IMR-90 (cell line): ENCODE results near the gene CLDN10. TPM values are rescaled to one million over a fixed set of nuclear protein-coding genes. Genes with fewer than 3 reads are reported as not detected.

Experiments
- ATAC-seq: fragments of 200-7000 bp; cut with Tn5 transposase; 2 replicates; pipeline ENCODE4 v1.9.1; 2020; ENCODE audit warnings: low read depth, mild to moderate bottlenecking, moderate library complexity
- BruUV-seq: library from RNA; stranded (reverse); fragments of 400-500 nt; replicated peaks from 2 replicates; lab custom pipeline; 2021; lab: Mats Ljungman, UMichigan
- CTCF ChIA-PET: fragments of 300-600 bp; formaldehyde crosslinking; extraction: SDS; loops from one replicate; lab custom pipeline; 2021; ENCODE audit warnings: antibody characterized with exemption; lab: Yijun Ruan, JAX
- POLR2A ChIA-PET: fragments of 300-600 bp; sonication (Branson Sonifier 250); formaldehyde crosslinking; loops from one replicate; lab custom pipeline; 2022; ENCODE audit warnings: antibody characterized with exemption; ENCODE audit not compliant: unreplicated experiment; lab: Charles Lee
- DNase-seq: peaks from one replicate; pipeline ENCODE4 v3.0.0; 2013
- H2AFZ ChIP-seq: replicated peaks from 2 replicates; pipeline ENCODE3; 2013; ENCODE audit warnings: low read length, mild to moderate bottlenecking; ENCODE audit not compliant: poor library complexity
- H2AK5ac ChIP-seq: 2 replicates; pipeline ENCODE4 v1.6.1; 2013; ENCODE audit warnings: low read depth, low read length, inconsistent platforms
- H2AK9ac ChIP-seq: replicated peaks from 2 replicates; pipeline ENCODE3; 2013; ENCODE audit warnings: mild to moderate bottlenecking, low read depth, low read length, moderate library complexity; ENCODE audit not compliant: poor library complexity
- H2BK120ac ChIP-seq: 2 replicates; pipeline ENCODE4 v1.6.1; 2013; ENCODE audit warnings: low read depth, low read length, inconsistent platforms
- H2BK15ac ChIP-seq: 3 replicates; pipeline ENCODE4 v1.6.1; 2013; ENCODE audit warnings: low read depth, low read length, inconsistent platforms
- H2BK20ac ChIP-seq: 2 replicates; pipeline ENCODE4 v1.6.1; 2013; ENCODE audit warnings: low read depth, mild to moderate bottlenecking, inconsistent platforms, low read length, moderate library complexity
- H2BK5ac ChIP-seq: 2 replicates; pipeline ENCODE4 v1.6.1; 2013; ENCODE audit warnings: mild to moderate bottlenecking, low read depth, low read length, inconsistent platforms; ENCODE audit not compliant: poor library complexity, severe bottlenecking
- H3K14ac ChIP-seq: replicated peaks from 2 replicates; pipeline ENCODE4 v1.6.1; 2013; ENCODE audit warnings: low read depth, low read length, inconsistent platforms
- H3K18ac ChIP-seq: 2 replicates; pipeline ENCODE4 v1.6.1; 2013; ENCODE audit warnings: low read depth, low read length, control low read depth
- H3K23ac ChIP-seq: 2 replicates; pipeline ENCODE4 v1.6.1; 2013; ENCODE audit warnings: low read depth, low read length, inconsistent platforms
- H3K27ac ChIP-seq: 2 replicates; pipeline ENCODE4 v1.5.1; 2013; ENCODE audit warnings: mild to moderate bottlenecking, control low read depth, low read length; ENCODE audit not compliant: insufficient read depth
- H3K27me3 ChIP-seq: 2 replicates; pipeline ENCODE4 v1.6.1; 2013; ENCODE audit warnings: low read length; ENCODE audit not compliant: control insufficient read depth, insufficient read depth
- H3K36me3 ChIP-seq: 2 replicates; pipeline ENCODE4 v1.6.1; 2013; ENCODE audit warnings: low read length, mixed read lengths; ENCODE audit not compliant: control insufficient read depth, insufficient read depth
- H3K4ac ChIP-seq: 2 replicates; pipeline ENCODE4 v1.6.1; 2013; ENCODE audit warnings: low read depth, low read length, inconsistent platforms
- H3K4me1 ChIP-seq: 2 replicates; pipeline ENCODE4 v1.6.1; 2013; ENCODE audit warnings: low read length, mixed read lengths; ENCODE audit not compliant: control insufficient read depth, insufficient read depth
- H3K4me2 ChIP-seq: 2 replicates; pipeline ENCODE4 v1.6.1; 2013; ENCODE audit warnings: low read depth, mild to moderate bottlenecking, control low read depth, low read length, moderate library complexity
- H3K4me3 ChIP-seq: 2 replicates; pipeline ENCODE4 v1.5.1; 2013; ENCODE audit warnings: low read depth, mild to moderate bottlenecking, control low read depth, low read length, moderate library complexity; ENCODE audit not compliant: insufficient read depth
- H3K56ac ChIP-seq: 2 replicates; pipeline ENCODE4 v1.6.1; 2013; ENCODE audit warnings: low read length, inconsistent platforms; ENCODE audit not compliant: insufficient read depth; ENCODE audit errors: extremely low read depth
- H3K79me1 ChIP-seq, 2 experiments: 2 replicates each; pipeline ENCODE4 v1.6.1; 2013; ENCODE audit warnings: low read length in 2 of 2, inconsistent platforms in 1 of 2, low read depth in 1 of 2
- H3K9ac ChIP-seq: 2 replicates; pipeline ENCODE4 v1.6.1; 2013; ENCODE audit warnings: low read depth, low read length, control low read depth
- H3K9me1 ChIP-seq: 2 replicates; pipeline ENCODE4 v1.6.1; 2013; ENCODE audit warnings: low read length, inconsistent platforms; ENCODE audit not compliant: insufficient read depth
- H3K9me3 ChIP-seq: 2 replicates; pipeline ENCODE4 v1.6.1; 2013; ENCODE audit warnings: low read length; ENCODE audit not compliant: control insufficient read depth, insufficient read depth
- H4K20me1 ChIP-seq: 2 replicates; pipeline ENCODE4 v1.6.1; 2013; ENCODE audit warnings: low read length, inconsistent platforms; ENCODE audit not compliant: insufficient read depth
- H4K5ac ChIP-seq: 2 replicates; pipeline ENCODE4 v1.6.1; 2013; ENCODE audit warnings: mild to moderate bottlenecking, low read depth, low read length, control low read depth
- H4K8ac ChIP-seq, 2 experiments: 2 replicates each; pipeline ENCODE4 v1.6.1; 2013; ENCODE audit warnings: low read depth in 2 of 2, low read length in 2 of 2, control low read depth in 1 of 2, inconsistent platforms in 1 of 2
- H4K91ac ChIP-seq: 2 replicates; pipeline ENCODE4 v1.6.1; 2013; ENCODE audit warnings: low read depth, low read length, inconsistent platforms; ENCODE audit not compliant: insufficient read depth
- BHLHE40 ChIP-seq: fragments of 150-350 bp; IDR thresholded peaks from 2 replicates; pipeline ENCODE4 v1.6.1; 2016; ENCODE audit warnings: mild to moderate bottlenecking, low read depth, low read length
- CHD1 ChIP-seq: IDR thresholded peaks from 2 replicates; pipeline ENCODE4 v1.6.1; 2012; ENCODE audit warnings: low read depth, low read length, improper control_type of control experiment
- FOS ChIP-seq: fragments of 150-350 bp; IDR thresholded peaks from 2 replicates; pipeline ENCODE4 v1.6.1; 2016; ENCODE audit warnings: low read depth, low read length
- NFE2L2 ChIP-seq: fragments of 150-350 bp; IDR thresholded peaks from 2 replicates; pipeline ENCODE4 v1.6.1; 2016; ENCODE audit warnings: low read depth, mild to moderate bottlenecking, low read length
- RAD21 ChIP-seq: IDR thresholded peaks from 2 replicates; pipeline ENCODE4 v1.6.1; 2012; ENCODE audit warnings: low read length, improper control_type of control experiment
- RCOR1 ChIP-seq: IDR thresholded peaks from 2 replicates; pipeline ENCODE4 v1.6.1; 2012; ENCODE audit warnings: mild to moderate bottlenecking, low read length, improper control_type of control experiment; ENCODE audit not compliant: insufficient replicate concordance
- RFX5 ChIP-seq: IDR thresholded peaks from 2 replicates; pipeline ENCODE4 v1.8.0; 2012; ENCODE audit warnings: low read depth, mild to moderate bottlenecking, low read length, moderate library complexity
- WGBS, 2 experiments: methylation state at CpG; one replicate each; pipeline versions ENCODE4 v1.1.5 to v1.1.7; 2013; ENCODE audit warnings: missing lambda C conversion rate in 2 of 2; ENCODE audit not compliant: insufficient read length in 1 of 2; ENCODE audit errors: extremely low coverage in 2 of 2; 5-methylcytosine and 5-hydroxymethylcytosine counted together
- dilution Hi-C: fragments of 300-500 bp; cut with HindIII; formaldehyde crosslinking; loops from one replicate; pipeline ENCODE4 v1.14.3; 2018; ENCODE audit warnings: low sequenced_read_pairs; ENCODE audit not compliant: unreplicated experiment
- in situ Hi-C: fragments of 300-500 bp; cut with MboI; formaldehyde crosslinking; loops from 3 replicates; pipeline ENCODE4 v1.14.3; 2019; ENCODE audit warnings: low sequenced_read_pairs, inconsistent platforms, mixed read lengths
- intact Hi-C: fragments of 100-400 bp; cut with micrococcal nuclease; formaldehyde crosslinking; loops from 2 replicates; pipeline ENCODE4 v1.10.0; 2022
- polyA plus RNA-seq, 3 experiments: library from polyadenylated mRNA; depleted of rRNA; stranded (reverse); fragments of >200 nt; gene quantifications; 2 replicates each; pipeline ENCODE4 v1.2.3, GENCODE V29; 2012; ENCODE audit warnings: low replicate concordance in 1 of 3
- total RNA-seq: library from RNA; depleted of rRNA; stranded (reverse); fragments of >200 nt; gene quantifications from 2 replicates; pipeline ENCODE4 v1.2.3, GENCODE V29; 2012
- TF ChIP-seq, protein P1 (sequence below): conservative IDR thresholded peaks from 2 replicates; pipeline ENCODE4 v1.5.1; 2012; ENCODE audit warnings: mild to moderate bottlenecking, low read depth, low read length, improper control_type of control experiment
- TF ChIP-seq, protein P2 (sequence below): fragments of 150-350 bp; IDR thresholded peaks from 2 replicates; pipeline ENCODE4 v1.6.1; 2017; ENCODE audit warnings: mild to moderate bottlenecking, antibody characterized with exemption, low read length, low read depth

Gene CLDN10
- total and polyA plus RNA-seq, 2 of the 4 experiments (the other 2 are of a cell fraction): not detected

- Histone ChIP-seq H3K4me2 (no peak overlapping the region), H3K4me3 (no peak overlapping the region), H3K9ac (no peak overlapping the region), H3K23ac (no peak overlapping the region), H3K27ac (no peak overlapping the region), H4K20me1 (peaks cover 4% of the 10 kb centered on the region; the same call in 1 of the 2 replicates), H2AK5ac (no peak overlapping the region), H4K5ac (no peak overlapping the region), H2AFZ (no peak overlapping the region), H3K56ac (no peak overlapping the region), H3K9me1 (peaks cover 7% of the 10 kb centered on the region; the same call in 1 of the 2 replicates), H3K4ac (no peak overlapping the region), H2AK9ac (no peak overlapping the region), H3K79me1 (peaks cover 0 to 5% of the 10 kb centered on the region in 2 experiments; a peak in 1 of 4 replicates), H2BK120ac (no peak overlapping the region), H4K8ac (no peak overlapping the region), H3K4me1 (peaks cover 4% of the 10 kb centered on the region; the same call in 1 of the 2 replicates), H3K36me3 (peaks cover 28% of the 10 kb centered on the region), H2BK5ac (no peak overlapping the region), H4K91ac (no peak overlapping the region), H3K9me3 (no peaks in the 10 kb centered on the region), H3K27me3 (no peaks in the 10 kb centered on the region), H2BK20ac (no peak overlapping the region), H3K18ac (no peak overlapping the region), H3K14ac (0 out of 2 replicates have a peak overlapping the region, but pooled peaks have one; percentile 1), H2BK15ac (no peak overlapping the region)
- TF ChIP-seq, protein P1, sequence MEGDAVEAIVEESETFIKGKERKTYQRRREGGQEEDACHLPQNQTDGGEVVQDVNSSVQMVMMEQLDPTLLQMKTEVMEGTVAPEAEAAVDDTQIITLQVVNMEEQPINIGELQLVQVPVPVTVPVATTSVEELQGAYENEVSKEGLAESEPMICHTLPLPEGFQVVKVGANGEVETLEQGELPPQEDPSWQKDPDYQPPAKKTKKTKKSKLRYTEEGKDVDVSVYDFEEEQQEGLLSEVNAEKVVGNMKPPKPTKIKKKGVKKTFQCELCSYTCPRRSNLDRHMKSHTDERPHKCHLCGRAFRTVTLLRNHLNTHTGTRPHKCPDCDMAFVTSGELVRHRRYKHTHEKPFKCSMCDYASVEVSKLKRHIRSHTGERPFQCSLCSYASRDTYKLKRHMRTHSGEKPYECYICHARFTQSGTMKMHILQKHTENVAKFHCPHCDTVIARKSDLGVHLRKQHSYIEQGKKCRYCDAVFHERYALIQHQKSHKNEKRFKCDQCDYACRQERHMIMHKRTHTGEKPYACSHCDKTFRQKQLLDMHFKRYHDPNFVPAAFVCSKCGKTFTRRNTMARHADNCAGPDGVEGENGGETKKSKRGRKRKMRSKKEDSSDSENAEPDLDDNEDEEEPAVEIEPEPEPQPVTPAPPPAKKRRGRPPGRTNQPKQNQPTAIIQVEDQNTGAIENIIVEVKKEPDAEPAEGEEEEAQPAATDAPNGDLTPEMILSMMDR: no peak
- TF ChIP-seq RAD21: no peak
- no peak for TF ChIP-seq RFX5
- no peak for TF ChIP-seq CHD1
- TF ChIP-seq RCOR1: no peak
- no peak for TF ChIP-seq NFE2L2
- TF ChIP-seq, protein P2, sequence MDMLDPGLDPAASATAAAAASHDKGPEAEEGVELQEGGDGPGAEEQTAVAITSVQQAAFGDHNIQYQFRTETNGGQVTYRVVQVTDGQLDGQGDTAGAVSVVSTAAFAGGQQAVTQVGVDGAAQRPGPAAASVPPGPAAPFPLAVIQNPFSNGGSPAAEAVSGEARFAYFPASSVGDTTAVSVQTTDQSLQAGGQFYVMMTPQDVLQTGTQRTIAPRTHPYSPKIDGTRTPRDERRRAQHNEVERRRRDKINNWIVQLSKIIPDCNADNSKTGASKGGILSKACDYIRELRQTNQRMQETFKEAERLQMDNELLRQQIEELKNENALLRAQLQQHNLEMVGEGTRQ: no peak
- TF ChIP-seq FOS: no peak
- TF ChIP-seq BHLHE40: no peak
- dilution Hi-C loops (no loop called here), in situ Hi-C loops (no loop called here), intact Hi-C loops (no loop called here)
- no peak for DNase-seq
- ChIA-PET CTCF (interaction anchor here (1.3 kb wide), 1 partner anchor 15 kb away, joined by 4 read pairs; no protein-coding TSS in a partner anchor), POLR2A (no interaction called here)
- no peak for ATAC-seq
- WGBS, 2 experiments: 94% methylated on average over 4 of the region's 6 CpGs; no CpG with 5 or more reads in 1 of the 2 experiments
- no TSS peak for BruUV-seq
These were observed 56.3 kb downstream of the CLDN10 start for GRCh38 chr13:95608640-95609323.
